Spleen (tissue), 11 donors: ENCODE results near the gene FAP. TPM values are rescaled to one million over a fixed set of nuclear protein-coding genes. Genes with fewer than 3 reads are reported as not detected.

Experiments used
- DNase-seq: peaks from one replicate; pipeline ENCODE4 v3.0.0-alpha.2; 2020
- H3K27ac ChIP-seq, 8 donors: fragments of 200-600 bp; sonication (generic) in 7 of 8; 1 replicate in 4 of 8; 2 replicates in 4 of 8; pipeline versions ENCODE4 v1.5.0 to v1.8.0; 2016 to 2021; ENCODE audit warnings: inconsistent platforms in 4 of 8, mild to moderate bottlenecking in 4 of 8, moderate library complexity in 1 of 8
- H3K27me3 ChIP-seq, 7 donors: fragments of 200-600 bp; sonication (generic) in 6 of 7; replicated peaks in 1 of 7; 1 replicate in 4 of 7; 2 replicates in 3 of 7; pipeline versions ENCODE4 v1.5.0 to v1.8.0; 2016 to 2021; ENCODE audit warnings: inconsistent platforms in 3 of 7, mild to moderate bottlenecking in 1 of 7
- H3K36me3 ChIP-seq, 6 donors: fragments of 200-600 bp; sonication (generic) in 5 of 6; 1 replicate in 4 of 6; 2 replicates in 2 of 6; pipeline versions ENCODE4 v1.5.0 to v1.8.0; 2016 to 2021; ENCODE audit warnings: inconsistent platforms in 2 of 6
- H3K4me1 ChIP-seq, 6 donors: fragments of 200-600 bp; sonication (generic) in 5 of 6; 1 replicate in 3 of 6; 2 replicates in 3 of 6; pipeline versions ENCODE4 v1.5.0 to v1.8.0; 2016 to 2021; ENCODE audit warnings: inconsistent platforms in 3 of 6
- H3K4me3 ChIP-seq, 8 donors: fragments of 200-600 bp; sonication (generic) in 7 of 8; 1 replicate in 4 of 8; 2 replicates in 4 of 8; pipeline versions ENCODE4 v1.5.0 to v1.8.0; 2016 to 2021; ENCODE audit warnings: inconsistent platforms in 4 of 8, mild to moderate bottlenecking in 4 of 8, moderate library complexity in 2 of 8
- H3K9me3 ChIP-seq, 8 donors: fragments of 200-600 bp; sonication (generic) in 7 of 8; 1 replicate in 4 of 8; 2 replicates in 4 of 8; pipeline versions ENCODE4 v1.5.0 to v1.8.0; 2016 to 2021; ENCODE audit warnings: inconsistent platforms in 4 of 8
- CTCF ChIP-seq, 11 experiments: fragments of 200-600 bp in 7 of 11; fragments of 450-650 bp in 4 of 11; sonication (generic) in 4 of 11; IDR thresholded peaks in 8 of 11; conservative IDR thresholded peaks in 3 of 11; 1 replicate in 7 of 11; 2 replicates in 4 of 11; pipeline versions ENCODE4 v1.4.0 to v1.8.0; 2016 to 2021; ENCODE audit warnings: antibody characterized with exemption in 11 of 11, inconsistent platforms in 4 of 11, mild to moderate bottlenecking in 1 of 11
- POLR2A ChIP-seq, 3 donors: fragments of 450-650 bp; IDR thresholded peaks; one replicate each; pipeline ENCODE4 v1.5.1; 2017; ENCODE audit warnings: antibody characterized with exemption in 3 of 3, mild to moderate bottlenecking in 1 of 3
- POLR2AphosphoS5 ChIP-seq, 3 donors: sonication (generic); formaldehyde crosslinking; IDR thresholded peaks; one replicate each; pipeline ENCODE4 v1.5.1; 2017; ENCODE audit warnings: antibody characterized with exemption in 3 of 3
- WGBS, 5 donors: extraction: QIAGEN DNeasy Blood & Tissue Kit in 3 of 5; methylation state at CpG; one replicate each; pipeline versions ENCODE4 v1.1.5 to v1.1.7; 2013 to 2018; 5-methylcytosine and 5-hydroxymethylcytosine counted together
- intact Hi-C: fragments of 100-400 bp; cut with DNase I; formaldehyde crosslinking; loops from one replicate; pipeline ENCODE4 v1.15.0; 2023; ENCODE audit warnings: low total_unique reads
- polyA plus RNA-seq, 3 donors: library from polyadenylated mRNA; stranded (reverse); fragments of 200-250 nt; gene quantifications; one replicate each; pipeline ENCODE4 v1.2.1, GENCODE V29; 2013
- total RNA-seq, 7 donors: library from RNA; depleted of rRNA in 3 of 7; stranded (reverse); fragments of >200 nt in 3 of 7; fragmentation: NEBNext Ultra II Directional in 4 of 7; extraction: Animal tissue kit (Norgen Biotek cat#: 25700) in 4 of 7; gene quantifications; one replicate each; pipeline versions ENCODE4 v1.1.0 to v1.2.1, GENCODE V29; 2016 to 2021
- donor health status: healthy with polysubstance abuse.
- donor health status: DM: no; HTN: no; CAD: no; lungs with moderate emphysema.
- donor health status: DM: no; HTN: no; CAD: no.
- donor health status: Bipolar disorder and iron deficiency.
- donor health status: healthy.
- donor health status: DM: no; HTN: no; CAD: no.
- donor health status: DM: yes; HTN: yes; CAD: no.

FAP gene
- total and polyA plus RNA-seq, 10 donors: 0.82 to 11.8 (median 1.2) TPM

- no peak overlapping the region for H3K27ac ChIP-seq
Measured at GRCh38 chr2:162258169-162258568, 14.9 kb upstream of the FAP start.

GRCh38 chr2:162257425-162257824, 14.2 kb upstream of the FAP start:
- H3K36me3 ChIP-seq: no peaks in the 10 kb centered on the region
- DNase-seq: no peak
- H3K27me3 ChIP-seq: no peaks in the 10 kb centered on the region
- H3K4me3 ChIP-seq: no peak overlapping the region
- H3K27ac ChIP-seq: no peak overlapping the region
- intact Hi-C loops: no loop called here
- no peak for TF ChIP-seq POLR2AphosphoS5 (IDR thresholded peaks at IDR 0.05)
- H3K9me3 ChIP-seq: no peaks in the 10 kb centered on the region
- peaks cover 5 to 22% (median 18%) of the 10 kb centered on the region in 6 donors for H3K4me1 ChIP-seq
- WGBS, 5 donors: 21 to 75% (median 45%) methylated on average over 1 of the region's 1 CpG

More at GRCh38 chr2:162258169-162258568, 14.9 kb upstream of the FAP start:
- Histone ChIP-seq H3K4me3 (no peak overlapping the region), H3K36me3 (no peaks in the 10 kb centered on the region), H3K9me3 (no peaks in the 10 kb centered on the region), H3K4me1 (peaks cover 5 to 22% (median 18%) of the 10 kb centered on the region in 6 donors), H3K27me3 (no peaks in the 10 kb centered on the region)
- intact Hi-C loops: no loop called here
- WGBS, 5 donors: 83 to 96% (median 91%) methylated on average over 4 of the region's 4 CpGs
- TF ChIP-seq POLR2AphosphoS5 (IDR thresholded peaks at IDR 0.05) (no peak), POLR2A (IDR thresholded peaks at IDR 0.05) (no peak), CTCF (IDR thresholded peaks at IDR 0.05 in 8 of 11, conservative IDR thresholded peaks at IDR 0.05 in 3 of 11) (no peak)
- no peak for DNase-seq

GRCh38 chr2:162256591-162256991, 13.3 kb upstream of the FAP start:
- no peaks in the 10 kb centered on the region for H3K27me3 ChIP-seq
- no peak for DNase-seq
- H3K27ac ChIP-seq: no peak overlapping the region
- WGBS, 5 donors: 83 to 93% (median 91%) methylated on average over 2 of the region's 2 CpGs
- H3K36me3 ChIP-seq: no peaks in the 10 kb centered on the region
- intact Hi-C loops: no loop called here
- no peak overlapping the region for H3K4me3 ChIP-seq
- H3K4me1 ChIP-seq: peaks cover 5 to 14% (median 10%) of the 10 kb centered on the region in 6 donors
- TF ChIP-seq POLR2A (IDR thresholded peaks at IDR 0.05) (no peak), CTCF (IDR thresholded peaks at IDR 0.05 in 8 of 11, conservative IDR thresholded peaks at IDR 0.05 in 3 of 11) (no peak), POLR2AphosphoS5 (IDR thresholded peaks at IDR 0.05) (no peak)
- H3K9me3 ChIP-seq: no peaks in the 10 kb centered on the region

- H3K9me3 ChIP-seq: peaks cover 0 to 6% (median 0%) of the 10 kb centered on the region in 8 donors
- intact Hi-C loops: no loop called here
- no peaks in the 10 kb centered on the region for H3K27me3 ChIP-seq
- no peaks in the 10 kb centered on the region for H3K36me3 ChIP-seq
- TF ChIP-seq CTCF (IDR thresholded peaks at IDR 0.05 in 8 of 11, conservative IDR thresholded peaks at IDR 0.05 in 3 of 11) (no peak), POLR2AphosphoS5 (IDR thresholded peaks at IDR 0.05) (no peak), POLR2A (IDR thresholded peaks at IDR 0.05) (no peak)
- 49 to 93% (median 83%) methylated on average over 2 of the region's 2 CpGs for WGBS, 5 donors
- no peak overlapping the region for H3K4me3 ChIP-seq
- no peak overlapping the region for H3K27ac ChIP-seq
- H3K4me1 ChIP-seq: no peaks in the 10 kb centered on the region
- no peak for DNase-seq
Measured at GRCh38 chr2:162254236-162254871, 11.1 kb upstream of the FAP start.
